ENCODE data around the gene CCDC93. TPM values are rescaled to one million over a fixed set of nuclear protein-coding genes. Genes with fewer than 3 reads are reported as not detected.

The CCDC93 gene
- polyA plus RNA-seq, 3 donors = 35.4 to 42.7 (median 38.8) TPM

DNA sequence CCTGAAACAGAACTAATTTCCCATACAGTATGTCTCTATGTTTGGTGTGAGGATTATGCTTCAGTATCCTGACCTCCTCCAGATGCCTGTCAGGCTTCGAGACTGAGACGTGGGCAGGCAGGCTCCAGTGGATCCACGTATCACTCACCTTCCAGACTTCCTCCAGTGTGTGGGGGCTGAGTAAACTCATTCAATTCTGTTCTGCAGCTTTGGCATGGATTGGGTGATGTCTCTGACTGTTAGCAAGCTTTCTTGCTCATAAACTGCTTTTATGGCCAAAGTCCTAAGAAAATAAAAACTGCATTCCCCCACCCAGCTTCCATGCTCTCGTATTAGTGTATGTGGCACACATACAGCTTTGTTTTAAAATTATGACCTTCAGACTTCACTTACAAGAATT, 53.6 kb downstream of the CCDC93 start:
- no peak for DNase-seq (ENCODE audit: low read depth in 3 of 3, low spot score in 2 of 3)

DNA sequence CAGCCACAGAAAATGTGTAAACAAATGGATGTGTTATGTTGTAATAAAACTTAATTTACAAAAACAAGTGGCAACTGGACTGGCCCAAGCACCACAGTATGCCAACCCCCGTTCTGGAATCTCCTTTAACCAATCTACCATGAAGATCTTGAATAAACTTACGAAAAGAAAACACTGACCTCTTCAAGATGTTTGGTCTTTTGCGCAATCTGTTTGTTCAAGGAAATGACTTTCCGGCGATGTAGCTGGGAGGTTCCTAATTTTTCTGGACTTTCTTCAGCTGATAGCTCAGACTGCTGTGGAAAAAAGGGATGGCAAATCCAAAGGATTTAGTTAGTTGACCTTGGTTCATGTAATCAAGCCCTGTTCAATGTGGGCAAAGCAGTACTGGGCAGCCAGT, 55.7 kb downstream of the CCDC93 start:
- no peak for DNase-seq (ENCODE audit: low read depth in 3 of 3, low spot score in 2 of 3)

DNA sequence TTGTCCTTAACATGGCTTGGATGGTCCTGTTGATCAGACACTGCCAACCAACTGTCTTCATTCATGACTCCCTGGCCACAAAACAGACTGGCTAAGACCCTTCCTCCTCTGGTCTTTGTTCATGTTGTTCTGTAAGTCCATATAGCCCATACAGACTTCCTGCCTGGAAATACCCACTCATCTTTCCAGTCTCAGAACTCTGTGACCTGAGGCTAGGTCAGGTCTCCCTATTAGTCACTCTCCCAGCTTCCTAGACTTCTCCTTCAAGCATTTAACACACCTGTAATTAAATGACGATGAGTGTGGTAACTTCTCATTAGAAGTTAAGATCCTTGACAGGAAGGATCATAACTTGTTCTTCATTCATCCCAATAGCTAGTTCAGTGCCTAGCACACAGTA, 56.3 kb downstream of the CCDC93 start:
- DNase-seq (ENCODE audit: low read depth in 3 of 3, low spot score in 2 of 3) = no peak

DNA sequence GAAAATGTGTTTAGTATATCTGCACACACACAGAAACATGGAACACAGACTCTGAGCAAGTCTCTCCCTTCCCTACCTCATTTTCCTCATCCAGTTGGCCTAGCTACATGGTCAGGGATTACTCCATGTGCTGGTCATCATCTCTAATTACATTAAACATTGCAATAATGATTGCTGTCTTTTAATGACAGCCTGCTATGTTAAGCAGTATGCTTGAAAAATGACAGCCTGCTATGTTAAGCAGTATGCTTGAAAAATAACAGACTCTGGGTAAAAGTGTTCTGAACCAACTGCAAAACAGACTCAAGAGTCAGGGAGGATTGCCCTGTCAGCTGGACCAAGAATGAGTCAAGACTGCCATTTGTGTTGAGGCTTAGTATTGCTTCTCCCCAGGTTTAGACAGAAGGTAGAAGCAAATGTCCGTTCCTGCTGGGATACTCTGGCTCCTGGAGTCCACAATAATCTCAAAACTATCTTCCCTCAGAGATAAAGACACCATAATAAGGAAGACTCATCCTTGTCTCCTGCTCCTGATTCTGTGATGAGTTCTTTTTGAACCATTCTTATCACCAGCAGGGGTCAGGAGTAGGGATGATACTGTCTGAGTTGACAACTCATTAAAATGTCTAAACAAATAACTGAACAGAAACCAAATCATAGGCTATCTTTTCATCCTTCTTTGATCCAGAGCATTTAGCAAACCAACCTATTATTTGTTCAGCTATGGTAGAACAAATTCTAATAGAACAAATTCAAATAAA, 57.7 kb downstream of the CCDC93 start:
- no peak for DNase-seq (ENCODE audit: low read depth in 3 of 3, low spot score in 2 of 3)

DNA sequence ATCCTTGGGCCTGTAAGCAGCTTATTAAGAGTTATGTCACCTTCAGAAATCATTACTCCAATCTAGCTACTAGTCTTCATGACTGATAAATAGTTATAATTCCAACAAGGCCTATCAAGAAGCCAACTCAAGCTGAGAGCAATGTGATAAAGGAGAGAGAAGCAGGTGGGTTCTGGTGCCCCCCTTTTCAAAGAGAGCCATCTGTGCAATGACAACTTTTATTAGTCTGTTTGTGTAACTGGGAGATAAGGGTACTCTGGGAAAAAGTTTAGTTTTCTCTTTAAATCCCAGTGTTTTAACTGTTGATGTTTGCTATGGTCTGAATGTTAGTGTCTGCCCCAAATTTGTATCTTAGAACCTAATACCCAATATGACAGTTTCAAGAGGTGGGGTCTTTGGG, 60.6 kb downstream of the CCDC93 start:
- DNase-seq (ENCODE audit: low read depth in 3 of 3, low spot score in 2 of 3) = no peak

DNA sequence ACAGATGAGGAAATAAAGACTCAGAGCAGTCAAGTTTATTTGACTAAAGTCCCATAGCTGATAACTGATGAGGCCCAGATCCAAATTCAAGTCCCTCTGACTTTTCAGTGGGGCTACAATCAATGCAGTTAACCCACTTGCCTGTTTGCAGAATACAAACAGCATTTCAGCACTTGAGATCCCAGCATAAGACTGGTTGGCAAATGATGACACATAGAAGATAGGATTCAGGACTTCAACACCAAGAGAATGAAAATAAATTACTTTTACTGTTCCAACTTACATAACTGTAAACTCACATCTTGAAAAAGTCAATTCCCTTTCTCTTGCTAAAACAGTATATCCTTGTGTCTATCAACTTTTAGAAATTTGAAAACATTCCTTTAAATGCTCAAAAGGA, 61.2 kb downstream of the CCDC93 start:
- DNase-seq (ENCODE audit: low read depth in 3 of 3, low spot score in 2 of 3) = no peak

DNA sequence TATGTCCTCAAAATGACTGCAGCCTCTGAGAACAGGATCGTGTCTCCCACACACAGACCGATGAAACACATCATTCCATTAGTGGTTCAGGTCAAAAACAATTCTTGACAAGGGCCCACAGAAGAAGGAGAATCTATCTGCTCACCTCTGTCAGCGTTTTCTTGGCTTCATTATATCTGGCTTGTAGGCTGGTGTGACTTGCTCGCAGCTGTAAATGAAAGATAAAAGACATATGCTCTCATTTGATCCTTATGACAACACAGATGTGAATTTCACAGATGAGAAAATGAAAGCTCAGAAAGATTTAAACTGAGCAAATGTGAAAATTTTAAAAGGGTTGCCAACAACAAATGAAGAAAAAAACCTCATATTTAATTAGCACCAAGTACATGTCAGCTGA, 61.6 kb downstream of the CCDC93 start:
- DNase-seq (ENCODE audit: low read depth in 3 of 3, low spot score in 2 of 3) = no peak

DNA sequence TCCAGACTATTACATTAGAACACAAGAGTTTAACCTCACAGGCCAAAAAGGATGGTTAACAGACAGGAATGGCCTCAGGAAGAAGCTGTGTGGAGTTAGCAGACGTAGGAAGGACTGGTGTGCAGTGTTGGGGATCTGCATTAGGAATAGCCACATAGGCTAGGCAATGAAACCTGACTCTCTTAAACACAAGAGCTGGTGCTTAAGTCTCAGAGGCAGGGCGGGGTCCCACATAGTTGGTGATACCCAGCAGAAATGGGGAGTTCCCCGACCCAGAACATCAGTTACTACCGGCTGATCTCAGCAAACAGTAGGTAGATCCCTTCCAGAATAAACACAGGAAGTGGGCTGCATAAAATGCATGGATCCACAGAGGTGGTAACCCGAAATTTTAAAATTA, 64.1 kb downstream of the CCDC93 start:
- no peak for DNase-seq (ENCODE audit: low read depth in 3 of 3, low spot score in 2 of 3)

DNA sequence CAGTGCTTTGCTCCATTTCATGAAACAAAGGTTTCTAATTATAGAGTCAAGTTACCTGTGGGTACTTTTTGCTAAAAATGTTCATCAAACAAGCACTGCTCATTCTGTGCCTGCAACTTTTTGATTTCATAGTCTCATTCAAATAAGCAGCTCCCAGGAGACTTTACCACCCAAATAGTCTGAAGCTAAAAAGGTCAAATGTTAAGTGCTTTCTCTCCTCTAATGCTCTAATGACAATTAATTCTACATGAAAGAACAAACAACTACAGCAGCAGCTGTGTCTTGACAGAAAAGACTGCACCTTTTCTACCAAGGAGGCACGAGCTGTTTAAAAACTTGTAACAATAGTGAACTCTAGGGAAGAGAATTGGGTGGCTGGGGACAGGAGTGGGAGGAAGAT, 65.3 kb downstream of the CCDC93 start:
- DNase-seq (ENCODE audit: low read depth in 3 of 3, low spot score in 2 of 3) = no peak

DNA sequence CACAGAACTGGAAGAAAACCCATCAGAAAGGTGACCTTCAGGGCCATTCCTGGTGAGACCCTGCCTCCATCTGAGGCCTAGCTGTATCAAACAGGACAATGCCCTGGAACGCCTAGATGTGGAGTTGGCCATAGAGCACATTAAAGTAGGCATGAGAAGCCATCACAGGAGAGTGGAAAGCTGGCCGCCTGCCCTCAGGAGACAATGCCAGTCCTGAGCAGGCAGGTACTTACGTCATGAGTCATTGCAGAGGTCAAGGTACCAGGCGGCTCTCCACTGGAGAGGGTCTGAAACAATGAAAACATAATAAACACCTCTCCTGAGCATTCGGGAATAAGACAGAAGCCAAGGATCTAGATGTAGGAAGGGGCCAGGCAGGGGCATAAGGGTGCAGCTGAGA, 68.6 kb downstream of the CCDC93 start:
- DNase-seq (ENCODE audit: low read depth in 3 of 3, low spot score in 2 of 3) = no peak

DNA sequence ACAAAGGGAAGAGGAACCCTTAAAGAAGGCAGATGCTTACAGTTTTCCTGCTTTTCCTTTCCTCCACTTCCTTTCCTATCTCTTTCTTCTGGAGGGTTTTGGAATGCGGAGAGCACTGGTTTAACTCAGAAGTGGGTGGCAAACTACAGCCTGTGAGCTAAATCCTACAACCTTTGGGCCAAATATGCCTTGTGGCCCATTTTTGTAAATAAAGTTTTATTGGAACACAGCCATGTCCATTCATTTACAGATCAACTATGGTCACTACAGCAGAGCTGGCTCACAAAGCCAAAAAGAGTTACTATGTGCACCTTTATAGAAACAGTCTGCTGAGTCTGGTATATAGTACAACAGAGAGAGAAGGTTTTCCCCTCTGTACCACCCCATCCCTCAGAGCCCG, 69.1 kb downstream of the CCDC93 start:
- DNase-seq (ENCODE audit: low read depth in 3 of 3, low spot score in 2 of 3) = no peak

DNA sequence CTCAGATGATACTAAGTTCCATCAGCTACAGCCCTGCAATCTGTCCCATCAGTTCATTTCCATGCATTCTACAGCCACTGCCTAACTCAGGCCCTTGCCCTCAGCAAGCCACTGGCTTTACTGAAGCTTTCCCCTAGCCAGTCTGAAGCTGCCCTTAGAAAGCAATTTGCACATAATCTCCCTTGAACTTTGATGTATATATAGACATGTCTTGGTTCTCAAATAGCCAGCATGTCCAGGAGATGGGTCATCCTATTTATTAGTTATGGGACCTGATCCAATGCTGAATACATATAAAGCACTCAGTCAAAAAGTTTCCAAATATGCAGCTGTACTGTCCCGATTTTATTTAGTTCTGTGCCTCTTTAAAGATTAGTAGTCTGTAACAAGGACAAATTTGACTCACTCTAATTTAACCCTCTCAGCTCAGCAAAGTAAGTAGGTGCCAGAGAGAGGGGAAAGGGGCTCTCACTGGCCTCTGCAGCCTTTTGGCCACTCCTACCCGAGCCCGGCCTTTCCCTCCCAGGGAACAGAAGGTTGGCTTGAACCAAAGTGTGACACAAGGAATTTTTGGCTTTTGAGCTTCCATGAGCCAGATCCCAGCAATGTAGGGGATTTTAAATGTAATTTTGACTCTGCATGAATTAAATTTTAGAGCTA, 70.7 kb downstream of the CCDC93 start:
- DNase-seq (ENCODE audit: low read depth in 3 of 3, low spot score in 2 of 3) = no peak

DNA sequence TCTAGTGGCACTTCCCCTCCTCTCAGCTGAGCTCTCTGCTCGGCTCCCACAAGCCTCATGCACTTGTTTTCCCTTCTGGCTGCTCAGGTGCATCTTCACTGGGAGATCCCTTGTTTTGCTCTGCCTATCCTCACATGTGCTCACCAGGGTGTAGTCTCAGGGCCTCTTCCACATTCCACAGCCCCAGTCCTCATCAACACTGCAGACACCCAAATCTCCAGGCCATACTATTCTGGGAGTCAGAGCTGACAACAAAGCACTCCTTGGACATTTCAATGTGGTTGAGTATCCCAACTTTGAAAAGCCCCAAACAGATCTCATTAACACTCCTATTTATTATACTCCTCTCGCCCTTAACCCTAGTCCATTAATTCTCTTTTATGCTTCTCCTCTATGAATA, 71.3 kb downstream of the CCDC93 start:
- DNase-seq (ENCODE audit: low read depth in 3 of 3, low spot score in 2 of 3) = no peak

DNA sequence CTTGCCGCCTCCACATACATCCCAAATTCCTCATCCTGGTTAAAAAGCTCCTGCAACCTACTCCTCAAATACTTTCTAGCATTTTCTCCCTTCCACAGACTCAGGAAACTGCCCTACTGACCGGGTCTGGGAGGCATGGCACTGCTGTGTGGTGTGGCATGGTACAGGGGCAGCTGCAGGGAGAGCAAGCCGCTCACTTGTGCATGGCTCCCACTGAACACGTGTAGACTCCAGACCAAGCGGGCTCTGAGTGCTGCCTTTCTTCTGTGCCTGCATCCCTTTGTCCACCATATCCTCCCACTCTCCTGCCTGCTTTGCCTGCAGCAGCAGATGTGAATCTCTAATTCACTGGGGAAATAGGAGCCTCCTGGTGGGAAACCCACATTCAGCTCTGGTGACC, 72.2 kb downstream of the CCDC93 start:
- DNase-seq (ENCODE audit: low read depth in 3 of 3, low spot score in 2 of 3) = no peak

DNA sequence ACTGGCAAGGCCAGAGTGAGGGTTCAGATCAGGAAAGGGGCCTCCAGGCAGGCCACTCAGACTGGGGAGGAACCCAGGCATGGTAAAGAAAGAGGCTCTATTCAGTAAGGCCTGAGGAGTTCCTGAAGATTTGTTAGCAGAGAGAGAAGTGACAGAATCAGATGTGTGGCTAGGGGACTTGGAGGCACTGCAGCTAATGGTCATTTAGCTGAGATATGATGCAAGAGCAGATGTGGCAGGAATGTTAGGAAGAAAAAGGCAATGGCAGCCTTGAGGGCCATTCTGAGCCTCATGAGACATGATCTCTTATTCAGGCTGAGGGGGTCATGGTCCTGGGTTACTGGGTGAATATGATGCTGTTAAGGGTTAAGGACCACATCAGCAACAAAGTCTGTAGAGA, 73.4 kb downstream of the CCDC93 start:
- DNase-seq (ENCODE audit: low read depth in 3 of 3, low spot score in 2 of 3) = no peak

DNA sequence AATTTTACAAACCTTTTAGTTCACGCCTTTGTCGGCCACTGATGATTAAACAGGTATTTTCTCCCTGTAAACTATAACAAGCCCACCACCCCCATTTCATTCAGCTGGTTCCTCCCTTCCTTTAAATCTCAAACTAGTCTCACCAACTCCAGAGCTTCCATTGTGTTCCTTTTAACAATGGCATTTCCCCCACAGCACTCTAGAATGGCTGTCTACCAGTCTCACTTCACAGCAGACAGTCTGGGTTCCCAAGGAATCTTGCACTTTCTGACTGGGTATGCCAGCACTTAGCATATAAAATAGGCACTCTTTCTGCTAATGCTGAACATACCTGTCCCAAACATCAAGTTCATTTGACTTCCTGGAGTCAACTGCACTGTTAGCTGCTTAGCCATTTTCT, 75.3 kb downstream of the CCDC93 start:
- no peak for DNase-seq (ENCODE audit: low read depth in 3 of 3, low spot score in 2 of 3)

DNA sequence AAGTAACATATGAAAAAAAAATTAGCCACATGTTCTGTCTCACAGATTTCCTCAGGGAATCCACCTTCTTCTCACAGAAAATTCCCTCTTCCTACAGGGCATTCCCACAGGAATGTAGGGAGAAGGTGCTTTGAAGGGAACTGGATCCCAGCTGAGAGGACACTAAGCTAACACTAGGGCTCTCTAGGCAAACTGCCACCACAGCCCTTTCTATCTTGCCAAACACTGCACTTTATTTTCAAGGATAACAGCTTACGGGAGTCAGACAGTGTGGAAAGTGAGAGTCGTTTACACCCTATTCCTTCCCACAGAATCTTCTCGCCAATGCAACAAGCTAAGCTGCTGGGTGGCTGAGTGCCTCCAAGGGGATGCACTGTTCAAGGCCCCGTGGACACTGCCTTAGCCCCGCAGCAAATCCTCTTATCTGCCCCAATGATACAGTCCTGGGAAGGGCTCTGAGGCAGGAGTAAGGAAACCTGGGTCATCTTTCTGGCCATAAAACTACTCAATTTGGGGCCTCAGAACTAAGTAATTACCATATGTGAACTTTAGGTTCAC, 76.9 kb downstream of the CCDC93 start:
- no peak for DNase-seq (ENCODE audit: low read depth in 3 of 3, low spot score in 2 of 3)

DNA sequence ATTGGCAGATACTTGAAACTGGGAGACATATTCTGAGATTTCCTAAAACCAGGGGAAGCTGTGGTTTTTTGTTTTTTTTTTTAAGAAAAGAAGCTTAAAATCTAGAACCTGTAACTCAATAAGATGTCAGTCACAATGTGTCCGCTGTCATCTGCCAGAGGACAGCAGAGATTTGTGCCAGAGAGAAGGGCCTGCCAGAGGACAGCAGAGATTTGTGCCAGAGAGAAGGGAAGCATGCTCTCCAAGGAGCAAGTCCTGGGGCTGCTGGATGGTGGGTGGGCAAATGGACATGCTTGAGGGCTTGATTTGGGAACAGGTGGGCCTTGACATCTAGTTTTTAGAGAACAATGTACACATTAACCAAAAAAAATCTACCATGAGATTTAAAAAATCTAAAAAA, 77.9 kb downstream of the CCDC93 start:
- DNase-seq (ENCODE audit: low read depth in 3 of 3, low spot score in 2 of 3) = no peak

DNA sequence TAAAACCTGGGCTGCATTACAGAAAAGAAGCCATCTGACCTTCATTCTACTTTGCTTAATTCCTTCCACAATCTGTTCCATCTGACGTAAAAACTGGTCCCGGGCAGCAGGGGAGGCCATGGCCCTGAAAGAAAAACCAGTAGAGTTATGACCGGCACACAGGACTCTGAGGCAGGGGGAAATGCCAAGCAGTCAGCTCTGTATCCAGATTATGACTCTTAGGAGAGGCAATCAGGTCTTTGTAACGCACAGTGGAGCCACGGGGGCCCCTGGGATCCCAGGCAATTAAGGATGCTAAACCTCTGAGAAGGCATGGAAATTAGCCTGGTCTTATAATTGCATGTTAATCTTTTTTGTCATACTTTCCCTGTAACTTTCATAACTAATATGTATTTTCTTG, 78.4 kb downstream of the CCDC93 start:
- no peak for DNase-seq (ENCODE audit: low read depth in 3 of 3, low spot score in 2 of 3)

DNA sequence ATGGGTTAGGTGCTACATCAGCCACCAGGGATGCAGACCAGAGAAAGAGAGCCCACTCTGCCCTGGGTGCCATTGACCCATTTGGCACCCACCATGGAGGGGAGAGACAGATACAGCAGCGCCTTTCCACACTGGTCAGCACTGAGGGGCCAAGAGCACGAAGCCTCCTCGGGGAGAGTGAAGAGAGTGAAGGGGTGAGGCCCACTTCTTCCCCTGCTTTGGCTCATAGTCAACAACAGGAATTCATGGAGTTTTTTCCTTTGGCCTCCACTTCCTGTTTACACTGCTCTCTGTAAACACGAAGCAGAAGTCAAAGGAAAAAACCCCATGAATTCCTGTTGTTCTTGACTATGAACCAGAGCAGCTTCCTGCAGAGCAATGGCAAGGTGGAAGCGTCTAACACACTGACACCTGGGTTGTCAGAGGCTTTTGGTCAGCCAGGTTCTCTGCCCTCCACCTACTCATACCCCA, 80.0 kb downstream of the CCDC93 start:
- no peak for DNase-seq (ENCODE audit: low read depth in 3 of 3, low spot score in 2 of 3)

DNA sequence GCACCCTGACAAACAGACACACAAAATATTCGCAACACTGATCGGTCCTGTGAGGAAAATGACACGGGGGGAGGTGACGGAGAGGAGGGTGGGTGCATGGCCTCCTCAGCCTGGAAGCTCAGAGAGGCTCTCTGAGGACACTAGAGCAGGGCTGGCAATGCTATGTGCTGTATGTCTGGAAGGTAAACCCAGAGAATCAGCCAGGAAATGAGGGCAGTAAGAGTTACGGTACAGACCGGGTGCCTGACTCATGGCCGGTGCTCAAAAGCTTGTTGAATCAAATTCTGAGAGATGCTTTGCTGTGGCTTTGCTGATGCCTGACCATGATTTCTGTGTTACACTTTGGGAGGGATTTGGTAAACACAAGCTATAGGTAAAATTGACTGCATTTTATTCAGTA, 81.9 kb downstream of the CCDC93 start:
- DNase-seq (ENCODE audit: low read depth in 3 of 3, low spot score in 2 of 3) = no peak

DNA sequence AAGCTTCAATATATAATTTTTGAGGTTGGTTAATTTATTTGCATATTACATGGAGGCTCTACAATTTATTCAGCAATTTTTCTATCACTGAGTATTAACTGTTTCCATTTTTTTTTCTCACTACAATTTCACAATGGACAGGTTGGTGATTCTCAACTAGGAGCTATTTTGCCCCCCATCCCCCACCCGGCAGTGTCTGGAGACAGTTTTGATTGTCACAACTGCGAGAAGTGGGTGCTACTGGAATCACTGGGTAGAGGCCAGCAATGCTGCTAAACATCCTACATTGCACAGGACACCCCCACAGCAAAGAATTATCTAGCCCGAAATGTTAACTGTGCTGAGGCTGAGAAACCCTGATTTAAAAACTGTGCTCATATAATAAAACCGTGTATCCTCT, 82.6 kb downstream of the CCDC93 start:
- no peak for DNase-seq (ENCODE audit: low read depth in 3 of 3, low spot score in 2 of 3)

Measured in right renal cortex interstitium (tissue), 3 donors.